Islet of Langerhans (tissue), 1 donor: ENCODE measurements around the gene MCAM.
A peak's percentile ranks its signal among the peaks of the same experiment; 100 is the strongest.

Experiments used
- FAIRE-seq: peaks from one replicate; lab custom pipeline; 2011; peaks lifted over from hg19 to GRCh38; lab: Jason Lieb, UNC

MCAM gene

DNA sequence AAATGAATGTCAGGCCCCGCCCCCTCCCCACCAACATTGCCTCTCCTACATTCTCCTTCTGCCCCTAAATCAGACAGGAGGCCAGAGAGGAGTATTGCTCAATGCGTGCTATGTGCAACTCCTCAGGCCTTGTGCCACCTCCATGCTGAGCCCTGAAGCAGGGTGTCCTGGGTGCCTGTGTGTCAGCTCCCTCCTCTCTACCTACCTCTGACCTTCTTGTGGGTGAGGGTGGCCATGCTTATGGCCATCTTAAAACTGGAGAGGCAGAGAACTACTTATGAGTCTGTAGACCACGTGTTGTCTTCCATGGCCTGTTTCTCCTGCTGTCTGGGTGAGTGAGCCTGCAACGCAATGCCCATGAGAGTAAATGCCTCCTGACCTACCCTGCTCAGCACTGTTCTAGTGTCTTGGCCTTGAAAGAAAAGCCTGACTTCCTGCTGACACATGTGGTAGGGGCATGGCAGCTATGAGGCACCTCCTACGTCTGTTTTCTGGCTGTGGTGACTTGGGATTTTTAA lies 10.5 kb downstream of the MCAM start:
- FAIRE-seq, result no peak

- FAIRE-seq, result no peak
Measured at GRCh38 chr11:119305556-119306372, 11.2 kb downstream of the MCAM start.

GRCh38 chr11:119303227-119303718 lies 13.7 kb downstream of the MCAM start:
- no peak for FAIRE-seq

GRCh38 chr11:119300198-119300964 lies 16.5 kb downstream of the MCAM start:
- no peak for FAIRE-seq

DNA sequence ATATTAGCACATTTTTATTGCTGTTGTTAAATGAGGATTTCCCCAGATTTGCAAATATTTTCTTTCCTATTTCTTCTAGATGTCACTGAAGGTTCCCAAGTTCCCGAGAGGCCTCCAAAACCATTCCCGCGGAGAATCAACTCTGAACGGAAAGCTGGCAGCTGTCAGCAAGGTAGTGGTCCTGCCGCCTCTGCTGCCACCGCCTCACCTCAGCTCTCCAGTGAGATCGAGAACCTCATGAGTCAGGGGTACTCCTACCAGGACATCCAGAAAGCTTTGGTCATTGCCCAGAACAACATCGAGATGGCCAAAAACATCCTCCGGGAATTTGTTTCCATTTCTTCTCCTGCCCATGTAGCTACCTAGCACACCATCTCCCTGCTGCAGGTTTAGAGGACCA lies 17.5 kb downstream of the MCAM start:
- FAIRE-seq, result no peak

DNA sequence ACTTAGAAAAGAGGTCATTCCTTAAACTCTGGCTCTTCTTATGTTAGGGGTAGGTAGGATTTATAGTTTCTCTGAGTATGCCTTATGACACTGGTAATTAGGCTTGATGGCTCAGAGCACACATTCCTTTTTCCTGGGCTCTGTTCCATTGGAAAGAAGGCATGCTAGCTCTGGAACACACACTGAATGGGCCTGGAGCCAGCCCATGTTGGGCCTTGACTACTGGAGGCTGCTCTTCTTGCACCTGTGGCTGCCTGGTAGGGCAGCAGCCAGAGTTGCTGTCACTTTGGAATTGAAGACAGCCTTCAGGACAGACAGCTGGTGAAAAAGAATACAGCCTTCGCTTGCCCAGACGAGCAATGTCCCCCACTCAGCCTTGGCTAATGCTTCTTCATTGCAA lies 18.2 kb downstream of the MCAM start:
- FAIRE-seq, result no peak

DNA sequence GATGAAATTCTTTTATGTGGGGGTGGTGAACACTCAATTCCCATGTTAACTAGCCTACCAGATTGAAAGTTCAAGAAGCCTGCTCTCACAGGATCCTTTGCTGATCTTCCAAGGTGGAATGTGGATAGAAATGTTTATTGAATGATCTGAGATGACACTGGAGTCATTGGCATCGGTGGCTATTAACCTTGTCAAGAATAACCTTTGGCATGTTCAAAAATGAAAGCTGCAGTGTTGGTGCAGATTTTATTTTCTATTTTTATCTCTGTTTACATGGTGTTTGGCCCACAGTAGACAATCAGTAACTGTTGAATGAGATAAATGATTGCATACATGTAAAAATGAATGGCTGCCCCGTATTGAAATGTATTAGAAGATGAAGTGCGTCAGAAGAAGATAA lies 19.0 kb downstream of the MCAM start:
- no peak for FAIRE-seq

DNA sequence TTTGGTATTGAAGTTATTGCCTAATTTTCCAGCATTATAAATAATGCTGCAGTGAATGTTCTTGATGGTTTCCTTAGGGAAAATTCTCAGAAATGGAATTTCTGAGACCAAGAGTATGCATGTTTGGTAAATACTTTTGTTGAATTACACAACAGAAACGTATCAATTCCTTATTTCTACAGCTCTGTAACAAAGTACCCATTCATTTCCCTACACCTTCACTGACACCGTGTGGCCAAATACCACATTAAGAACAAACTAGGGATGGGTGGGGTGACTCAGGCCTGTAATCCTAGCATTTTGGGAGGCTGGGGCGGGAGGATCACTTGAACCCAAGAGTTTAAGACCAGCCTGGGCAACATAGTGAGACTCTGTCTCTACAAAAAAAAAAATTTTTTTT lies 21.8 kb downstream of the MCAM start:
- FAIRE-seq, result no peak

DNA sequence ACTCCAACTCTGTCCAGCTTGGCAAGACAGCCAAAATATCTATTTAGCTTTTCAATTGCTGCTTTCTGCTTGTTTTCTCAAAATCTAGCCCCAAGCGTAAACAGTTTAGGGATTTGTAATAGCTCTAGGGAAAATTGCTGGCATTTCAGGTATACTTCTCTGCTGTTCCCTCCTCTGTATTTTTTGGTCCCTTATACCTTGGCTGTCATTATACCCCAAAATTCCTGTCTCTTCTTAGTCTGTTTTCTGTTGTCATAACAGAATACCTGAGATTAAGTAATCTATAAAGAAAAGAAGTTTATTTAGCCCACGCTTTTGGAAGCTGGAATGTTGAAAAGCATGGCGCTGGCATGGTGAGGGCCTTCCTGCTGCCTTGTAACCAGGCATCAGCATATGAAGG lies 23.5 kb downstream of the MCAM start:
- no peak for FAIRE-seq

DNA sequence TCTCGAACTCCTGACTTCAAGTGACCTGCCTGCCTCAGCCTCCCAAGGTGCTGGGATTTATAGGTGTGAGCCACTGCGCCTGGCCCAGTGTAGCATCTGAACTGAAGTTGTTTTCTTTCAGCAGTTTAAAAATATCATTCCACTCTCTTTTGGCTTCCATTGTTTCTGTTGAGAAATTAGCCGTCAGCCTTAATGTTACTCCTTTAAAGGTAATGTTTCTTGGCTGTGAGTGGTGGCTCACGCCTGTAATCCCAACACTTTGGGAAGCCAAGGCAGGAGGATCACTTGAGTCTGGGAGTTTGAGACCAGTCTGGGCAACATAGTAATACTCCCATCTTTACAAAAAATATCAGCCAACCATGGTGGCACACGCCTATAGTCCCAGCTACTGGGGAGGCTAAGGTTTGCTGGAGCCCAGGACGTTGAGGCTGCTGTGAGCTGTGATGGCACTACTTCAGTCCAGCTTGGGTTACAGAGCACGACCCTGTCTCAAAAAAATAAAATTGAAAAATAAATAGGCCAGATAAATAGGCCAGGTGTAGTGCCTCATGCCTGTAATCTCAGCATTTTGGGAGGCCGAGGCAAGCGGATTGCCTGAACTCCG lies 25.9 kb downstream of the MCAM start:
- no peak for FAIRE-seq

DNA sequence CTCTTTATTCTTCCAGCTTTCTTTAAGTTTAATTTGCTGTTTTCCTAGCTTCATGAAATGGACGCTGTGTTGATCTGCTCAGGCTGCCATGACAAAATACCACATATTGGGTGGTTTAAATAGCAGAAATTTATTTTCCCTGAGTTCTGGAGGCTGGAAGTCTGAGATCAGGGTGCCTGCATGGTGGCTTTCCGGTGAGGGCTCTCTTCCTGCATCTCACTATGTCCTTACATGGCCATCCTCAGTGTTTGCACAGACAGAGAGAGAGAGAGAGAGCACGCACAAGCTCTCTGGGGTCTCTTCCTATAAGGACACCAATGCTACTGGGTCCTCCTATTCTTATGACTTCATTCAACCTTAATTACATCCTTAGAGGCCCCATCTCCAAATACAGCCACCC lies 28.7 kb downstream of the MCAM start:
- no peak for FAIRE-seq

DNA sequence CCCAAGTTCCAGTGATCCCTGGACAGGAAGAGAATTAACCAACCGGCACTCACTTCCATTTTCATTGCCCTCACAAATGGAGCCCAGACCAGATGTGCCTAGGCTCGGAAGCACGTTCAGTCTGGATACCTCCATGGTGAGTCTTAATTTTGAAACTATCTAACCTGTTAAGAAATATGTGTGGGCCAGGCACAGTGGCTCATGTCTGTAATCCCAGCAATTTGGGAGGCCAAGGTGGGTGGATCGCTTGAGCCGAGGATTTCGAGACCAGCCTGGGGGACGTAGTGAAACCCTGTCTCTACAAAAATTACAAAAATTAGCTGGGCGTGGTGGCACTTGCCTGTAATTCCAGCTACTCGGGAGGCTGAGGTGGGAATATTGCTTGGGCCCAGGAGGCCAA lies 31.5 kb downstream of the MCAM start:
- FAIRE-seq, result no peak

- peak; percentile 38 for FAIRE-seq
Measured at GRCh38 chr11:119284344-119285157, 32.4 kb downstream of the MCAM start.

DNA sequence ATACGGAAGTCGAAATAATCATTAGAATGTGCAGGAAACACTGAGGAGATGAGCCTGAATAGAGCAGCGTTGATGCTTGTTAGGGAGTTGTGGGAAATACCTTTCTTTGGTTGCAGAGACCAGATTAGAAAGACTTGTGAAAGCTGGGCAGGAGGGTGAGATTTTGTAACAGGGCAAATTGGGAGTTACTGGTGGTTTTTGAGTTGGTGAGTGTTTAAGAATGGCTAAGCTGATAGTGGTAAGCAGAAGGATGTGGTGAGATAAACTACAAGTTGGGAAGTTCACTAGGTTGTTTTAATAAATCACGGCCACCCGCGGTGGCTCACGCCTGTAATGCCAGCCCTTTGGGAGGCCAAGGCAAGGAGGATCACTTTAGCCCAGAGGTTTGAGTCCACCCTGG lies 34.4 kb downstream of the MCAM start:
- no peak for FAIRE-seq

DNA sequence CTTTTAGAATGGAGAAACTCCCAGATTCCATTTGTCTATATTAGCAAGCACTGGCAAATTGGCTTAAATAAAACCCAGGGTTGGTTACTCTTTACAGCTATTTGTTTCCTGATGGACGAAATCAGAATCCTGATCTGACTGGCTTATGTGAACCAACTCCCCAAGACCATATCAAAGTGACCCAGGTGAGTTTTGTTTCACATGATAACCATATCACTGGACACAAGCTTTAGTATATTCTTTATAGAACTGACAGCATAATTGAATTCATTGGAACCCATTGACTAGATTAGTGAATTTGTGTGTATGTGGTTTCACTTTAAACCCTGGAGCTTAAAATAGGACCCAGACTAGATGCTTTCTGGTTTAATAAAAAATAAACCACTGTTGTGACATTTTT lies 39.3 kb downstream of the MCAM start:
- FAIRE-seq, result no peak

GRCh38 chr11:119273721-119274120 lies 43.2 kb downstream of the MCAM start:
- no peak for FAIRE-seq

GRCh38 chr11:119267645-119268044 lies 49.3 kb downstream of the MCAM start:
- no peak for FAIRE-seq

DNA sequence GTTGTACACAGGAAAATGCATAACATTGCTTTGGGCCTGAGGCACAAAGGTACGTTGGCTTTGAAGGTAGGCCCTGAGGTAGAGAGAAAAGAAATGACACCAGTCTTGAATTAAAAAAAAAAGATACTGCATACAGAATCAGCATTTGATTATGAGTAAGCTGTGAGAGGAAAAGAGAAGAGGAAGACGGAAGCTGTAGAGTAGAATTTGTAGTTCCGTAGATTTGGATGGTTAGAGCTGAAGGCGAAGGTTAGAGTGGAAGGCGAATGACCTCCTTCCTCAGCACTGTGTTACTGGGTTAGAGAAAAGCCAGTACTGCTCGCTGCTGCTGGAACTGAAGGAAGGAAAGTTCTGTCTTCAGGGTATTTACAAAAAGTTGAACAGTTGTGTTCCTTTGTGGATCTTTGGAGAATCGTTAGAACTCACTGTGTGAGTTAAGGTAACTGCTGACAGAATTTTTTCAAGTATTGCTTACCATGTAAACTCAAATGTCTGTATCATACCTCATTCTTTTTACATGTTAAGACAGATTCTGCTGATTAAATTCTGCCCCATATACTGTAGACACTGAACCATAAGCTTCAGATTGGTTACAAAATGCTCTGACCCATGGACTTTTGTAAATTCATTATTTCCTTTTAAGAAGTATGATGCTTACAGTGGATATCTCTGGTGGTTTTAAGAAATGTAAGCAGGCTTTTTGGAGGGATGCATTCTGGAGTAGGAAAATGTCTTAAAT lies 50.2 kb downstream of the MCAM start:
- no peak for FAIRE-seq

- no peak for FAIRE-seq
Measured at GRCh38 chr11:119266063-119266462, 50.9 kb downstream of the MCAM start.

- peak; percentile 24 for FAIRE-seq
Measured at GRCh38 chr11:119263352-119263940, 53.5 kb downstream of the MCAM start.
